CD8-positive, alpha-beta memory T cell (primary cell): ENCODE data around the gene FNDC3B. TPM values are rescaled to one million over a fixed set of nuclear protein-coding genes. Genes with fewer than 3 reads are reported as not detected.

Source experiments
- CTCF ChIA-PET: fragments of 350-600 bp; sonication (Branson Sonifier 250); formaldehyde crosslinking; loops from one replicate; lab custom pipeline; 2021; ENCODE audit warnings: antibody characterized with exemption; lab: Charles Lee
- POLR2A ChIA-PET: fragments of 350-600 bp; sonication (Branson Sonifier 250); formaldehyde crosslinking; loops from one replicate; lab custom pipeline; 2021; ENCODE audit warnings: antibody characterized with exemption; lab: Charles Lee
- DNase-seq, 5 donors: peaks; one replicate each; pipeline versions ENCODE4 v3.0.0 to v3.0.0-alpha.2; 2020 to 2022; ENCODE audit warnings: mixed read lengths in 1 of 5
- H3K27ac ChIP-seq: one replicate; pipeline ENCODE4 v1.7.0; 2013; ENCODE audit warnings: low read depth, mild to moderate bottlenecking, low read length, moderate library complexity
- H3K27me3 ChIP-seq: 2 replicates; pipeline ENCODE4 v1.7.0; 2013; ENCODE audit warnings: low read length, mild to moderate bottlenecking; ENCODE audit not compliant: insufficient read depth, poor library complexity, severe bottlenecking
- H3K36me3 ChIP-seq: 2 replicates; pipeline ENCODE4 v1.7.0; 2013; ENCODE audit warnings: mild to moderate bottlenecking, low read length, moderate library complexity; ENCODE audit not compliant: insufficient read depth
- H3K4me1 ChIP-seq: 2 replicates; pipeline ENCODE4 v1.7.0; 2013; ENCODE audit warnings: mild to moderate bottlenecking, low read length, moderate library complexity; ENCODE audit not compliant: insufficient read depth
- H3K4me3 ChIP-seq: 2 replicates; pipeline ENCODE4 v1.7.0; 2013; ENCODE audit warnings: mild to moderate bottlenecking, low read length
- H3K9me3 ChIP-seq: 2 replicates; pipeline ENCODE4 v1.7.0; 2013; ENCODE audit warnings: mild to moderate bottlenecking, low read length
- H3K27ac Mint-ChIP-seq, 8 donors: one replicate each; pipeline ENCODE4 v1.8.0; 2020 to 2021; ENCODE audit warnings: mixed read lengths in 8 of 8, mild to moderate bottlenecking in 6 of 8, inconsistent platforms in 3 of 8, moderate library complexity in 3 of 8
- H3K27me3 Mint-ChIP-seq, 2 donors: one replicate each; pipeline ENCODE4 v1.8.0; 2020 to 2021; ENCODE audit warnings: mixed read lengths in 2 of 2, mild to moderate bottlenecking in 1 of 2, moderate library complexity in 1 of 2
- H3K36me3 Mint-ChIP-seq, 3 donors: one replicate each; pipeline ENCODE4 v1.8.0; 2020 to 2021; ENCODE audit warnings: mixed read lengths in 3 of 3, inconsistent platforms in 1 of 3, mild to moderate bottlenecking in 1 of 3
- H3K4me1 Mint-ChIP-seq, 3 donors: one replicate each; pipeline ENCODE4 v1.8.0; 2020 to 2021; ENCODE audit warnings: mixed read lengths in 3 of 3, inconsistent platforms in 1 of 3, mild to moderate bottlenecking in 1 of 3
- H3K4me3 Mint-ChIP-seq, 7 donors: one replicate each; pipeline ENCODE4 v1.8.0; 2020 to 2021; ENCODE audit warnings: mixed read lengths in 7 of 7, mild to moderate bottlenecking in 6 of 7, moderate library complexity in 4 of 7, inconsistent platforms in 2 of 7
- H3K9me3 Mint-ChIP-seq, 5 donors: one replicate each; pipeline ENCODE4 v1.8.0; 2020 to 2022; ENCODE audit warnings: mixed read lengths in 5 of 5, mild to moderate bottlenecking in 3 of 5, moderate library complexity in 2 of 5, inconsistent platforms in 1 of 5
- polyA plus RNA-seq: library from polyadenylated mRNA; unstranded; fragments of 300-500 nt; fragmentation: Illumina TruSeq; gene quantifications from one replicate; pipeline ENCODE4 v1.2.3, GENCODE V29; 2021
- total RNA-seq, 2 experiments: library from RNA; stranded (reverse); gene quantifications; one replicate each; pipeline ENCODE4 v1.2.3, GENCODE V29; 2021

FNDC3B gene
- total and polyA plus RNA-seq, 3 experiments from 2014 or later, result 8.7 to 18.6 (median 17.4) TPM

DNA sequence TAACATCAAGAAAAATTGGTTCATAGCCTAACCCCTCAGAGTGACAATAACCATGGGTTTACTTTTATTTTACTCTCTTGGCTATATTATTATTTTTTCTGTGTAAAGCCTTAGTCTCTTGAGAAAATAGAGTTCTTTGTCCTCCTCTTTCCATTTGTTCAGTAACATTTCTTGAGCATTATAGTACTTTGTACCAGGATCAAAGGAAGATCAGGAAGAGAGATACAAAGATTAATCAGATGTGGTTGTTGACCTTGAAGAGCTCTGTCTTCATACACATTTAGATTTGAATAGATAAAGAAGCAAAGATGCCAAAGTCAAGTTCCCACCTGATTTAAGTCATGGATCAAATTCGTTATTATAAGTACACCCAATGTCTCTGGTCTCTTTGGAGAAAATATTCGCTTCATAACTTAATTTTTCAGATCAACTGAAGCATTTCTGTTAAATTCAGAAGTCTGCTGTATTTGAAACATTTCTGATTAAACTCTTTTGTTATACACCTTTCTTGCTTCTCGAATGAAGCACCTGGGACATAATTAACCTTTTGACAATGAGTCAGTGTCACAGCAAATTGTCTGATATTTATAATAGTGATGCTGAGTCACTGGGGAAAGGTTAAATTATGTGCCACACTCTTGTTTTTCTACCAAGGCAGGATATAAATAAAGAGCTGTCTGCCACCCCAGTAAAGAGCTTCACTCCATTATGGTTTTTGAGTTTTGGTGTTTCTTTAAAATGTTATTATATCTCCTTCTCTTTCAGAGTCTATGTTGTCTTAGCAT, 308.7 kb downstream of the FNDC3B start:
- no peaks in the 10 kb centered on the region for H3K9me3 Mint-ChIP-seq
- H3K27ac Mint-ChIP-seq, result peak overlapping the region in 1 of 8 donors; percentile 17
- CTCF ChIA-PET, result interaction anchor here (1.1 kb wide), 1 partner anchor 15 kb away, joined by 4 read pairs; no protein-coding TSS in a partner anchor
- Histone ChIP-seq H3K4me3 (no peak overlapping the region), H3K27ac (no peak overlapping the region), H3K4me1 (no peaks in the 10 kb centered on the region), H3K27me3 (no peaks in the 10 kb centered on the region), H3K9me3 (no peaks in the 10 kb centered on the region), H3K36me3 (peaks cover 21% of the 10 kb centered on the region)
- H3K36me3 Mint-ChIP-seq, result peaks cover 27 to 72% (median 28%) of the 10 kb centered on the region in 3 donors
- no peaks in the 10 kb centered on the region for H3K27me3 Mint-ChIP-seq
- no peak for DNase-seq
- H3K4me3 Mint-ChIP-seq, result no peak overlapping the region
- POLR2A ChIA-PET, result no interaction called here
- no peaks in the 10 kb centered on the region for H3K4me1 Mint-ChIP-seq

DNA sequence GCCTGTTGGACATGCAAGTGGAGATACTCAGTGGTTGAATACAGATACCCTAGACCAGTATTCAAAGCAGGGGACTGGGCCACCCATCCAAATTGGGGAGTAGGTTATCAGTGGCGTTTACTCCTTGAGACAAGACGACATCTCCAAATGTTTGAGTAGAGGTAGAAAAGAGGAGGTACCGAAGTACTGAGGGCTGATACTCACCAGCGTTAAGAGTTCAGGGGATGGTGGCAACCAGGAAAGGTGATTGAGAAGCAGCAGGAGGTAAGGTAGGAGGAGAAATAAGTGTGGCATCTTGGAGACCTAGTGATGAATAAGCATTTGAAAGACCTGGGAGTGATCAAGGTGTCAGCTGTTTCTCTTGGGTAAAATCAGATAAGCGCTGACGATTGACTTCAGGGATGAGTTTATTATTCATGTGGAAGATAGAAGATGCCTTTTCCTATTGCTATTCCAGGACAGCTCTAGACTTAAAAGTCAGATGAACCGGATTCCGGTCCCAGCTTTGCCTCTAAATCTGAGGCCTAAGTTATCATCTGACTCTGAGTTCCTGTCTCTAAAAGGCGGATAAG, 312.6 kb downstream of the FNDC3B start:
- Mint-ChIP-seq H3K36me3 (peaks cover 22 to 69% (median 36%) of the 10 kb centered on the region in 3 donors), H3K4me1 (no peaks in the 10 kb centered on the region), H3K27me3 (no peaks in the 10 kb centered on the region), H3K9me3 (no peaks in the 10 kb centered on the region), H3K27ac (peak overlapping the region in 1 of 8 donors; percentile 32), H3K4me3 (no peak overlapping the region)
- POLR2A ChIA-PET, result no interaction called here
- Histone ChIP-seq H3K27me3 (no peaks in the 10 kb centered on the region), H3K36me3 (peaks cover 17% of the 10 kb centered on the region), H3K4me1 (no peaks in the 10 kb centered on the region), H3K4me3 (no peak overlapping the region), H3K27ac (no peak overlapping the region), H3K9me3 (no peaks in the 10 kb centered on the region)
- CTCF ChIA-PET, result interaction anchor here (0.8 to 2.8 kb wide), 2 partner anchors 10 to 20 kb away, joined by 4 to 9 read pairs; no protein-coding TSS in a partner anchor
- DNase-seq, result no peak

DNA sequence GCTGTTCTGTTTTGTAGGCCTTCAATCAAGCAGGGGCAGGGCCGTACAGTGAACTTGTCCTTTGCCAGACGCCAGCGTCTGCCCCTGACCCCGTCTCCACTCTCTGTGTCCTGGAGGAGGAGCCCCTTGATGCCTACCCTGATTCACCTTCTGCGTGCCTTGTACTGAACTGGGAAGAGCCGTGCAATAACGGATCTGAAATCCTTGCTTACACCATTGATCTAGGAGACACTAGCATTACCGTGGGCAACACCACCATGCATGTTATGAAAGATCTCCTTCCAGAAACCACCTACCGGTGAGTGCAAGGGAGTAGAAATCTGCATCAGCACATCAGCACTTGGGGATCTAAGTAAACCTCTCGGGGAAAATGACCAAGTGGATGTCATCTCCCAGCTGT, 313.4 kb downstream of the FNDC3B start:
- Mint-ChIP-seq H3K27me3 (no peaks in the 10 kb centered on the region), H3K9me3 (no peaks in the 10 kb centered on the region), H3K36me3 (peaks cover 18 to 64% (median 36%) of the 10 kb centered on the region in 3 donors), H3K4me1 (no peaks in the 10 kb centered on the region), H3K4me3 (no peak overlapping the region), H3K27ac (no peak overlapping the region)
- ChIA-PET CTCF (no interaction called here), POLR2A (no interaction called here)
- Histone ChIP-seq H3K4me3 (no peak overlapping the region), H3K27me3 (no peaks in the 10 kb centered on the region), H3K27ac (no peak overlapping the region), H3K4me1 (no peaks in the 10 kb centered on the region), H3K9me3 (no peaks in the 10 kb centered on the region), H3K36me3 (peaks cover 13% of the 10 kb centered on the region)
- no peak for DNase-seq

DNA sequence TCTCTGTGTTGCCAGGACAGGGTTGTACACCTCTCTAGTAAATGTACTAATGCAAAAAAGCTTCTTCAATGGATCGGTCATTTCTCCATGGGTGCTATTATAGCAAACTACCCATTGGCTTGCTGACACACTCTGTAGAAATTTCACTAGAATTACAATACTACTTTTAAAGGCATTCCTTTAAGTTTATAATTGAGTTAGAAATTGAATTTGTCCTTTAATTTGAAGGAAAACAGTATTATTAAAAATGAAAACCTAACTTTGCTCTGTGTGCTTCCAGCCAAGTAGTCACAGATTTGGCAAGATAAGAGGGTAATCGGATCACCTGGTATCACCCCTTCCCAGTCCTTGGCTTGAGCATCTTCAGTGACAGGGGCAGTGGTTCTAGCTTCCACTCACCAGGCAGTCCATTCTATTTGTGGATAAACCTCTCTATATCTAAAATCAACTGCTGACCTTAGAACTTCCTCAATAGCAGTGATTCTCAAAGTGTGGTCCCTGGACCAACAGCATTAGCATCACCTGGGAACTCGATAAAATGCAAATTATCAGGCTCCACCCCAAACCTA, 315.6 kb downstream of the FNDC3B start:
- H3K4me3 Mint-ChIP-seq, result no peak overlapping the region
- H3K27ac Mint-ChIP-seq, result no peak overlapping the region

DNA sequence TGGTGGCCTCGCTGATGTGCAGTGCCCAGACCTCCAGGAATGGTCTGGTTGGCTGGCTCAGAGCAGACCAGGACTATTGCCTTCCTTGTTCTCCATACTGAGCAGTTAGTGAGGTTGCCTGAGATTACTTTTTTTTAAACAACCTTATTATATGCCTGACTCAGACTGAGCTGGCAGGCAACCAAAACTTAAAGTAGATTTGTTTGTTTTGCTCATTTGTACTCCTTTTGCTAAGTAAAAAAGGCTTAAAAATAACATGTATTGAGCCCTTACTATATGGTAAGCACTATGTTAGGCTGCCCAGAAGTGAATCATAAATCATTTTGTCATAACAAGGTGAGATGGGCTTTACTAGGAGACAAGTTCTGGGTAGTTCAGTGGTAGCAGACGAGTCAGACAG, 316.5 kb downstream of the FNDC3B start:
- no peaks in the 10 kb centered on the region for H3K27me3 Mint-ChIP-seq

More for the DNA sequence above, 315.6 kb downstream of the FNDC3B start:
- Mint-ChIP-seq H3K36me3 (peaks cover 17 to 53% (median 45%) of the 10 kb centered on the region in 3 donors), H3K4me1 (no peaks in the 10 kb centered on the region), H3K9me3 (peaks cover 0 to 4% (median 0%) of the 10 kb centered on the region in 5 donors), H3K27me3 (no peaks in the 10 kb centered on the region)
- CTCF ChIA-PET, result interaction anchor here (1.1 to 1.6 kb wide), 2 partner anchors 13 to 23 kb away, joined by 5 read pairs; no protein-coding TSS in a partner anchor
- Histone ChIP-seq H3K27ac (no peak overlapping the region), H3K36me3 (peaks cover 12% of the 10 kb centered on the region), H3K4me1 (no peaks in the 10 kb centered on the region), H3K27me3 (no peaks in the 10 kb centered on the region), H3K4me3 (no peak overlapping the region), H3K9me3 (no peaks in the 10 kb centered on the region)
- POLR2A ChIA-PET, result no interaction called here
- no peak for DNase-seq

DNA sequence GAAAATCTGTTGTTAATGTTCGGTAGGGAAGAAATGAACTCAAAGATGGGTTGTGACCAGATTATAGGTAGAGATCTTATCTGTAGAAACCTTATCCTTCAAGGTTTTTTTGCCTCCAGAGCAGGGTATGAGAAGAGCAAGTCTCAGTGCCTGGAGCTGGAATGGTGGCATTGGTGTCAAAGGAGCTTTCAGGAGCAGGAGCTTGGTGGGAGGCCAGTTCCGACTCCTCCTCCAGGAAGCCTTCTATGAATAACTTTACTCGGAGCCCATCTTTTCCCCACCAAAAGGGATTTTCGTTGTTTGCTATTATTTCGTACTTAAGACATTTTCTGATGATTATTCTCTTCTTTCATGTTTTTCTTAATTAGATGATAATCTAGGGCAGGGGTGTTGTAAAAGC, 317.0 kb downstream of the FNDC3B start:
- CTCF ChIA-PET, result no interaction called here
- POLR2A ChIA-PET, result no interaction called here
- Histone ChIP-seq H3K27ac (no peak overlapping the region), H3K36me3 (peaks cover 13% of the 10 kb centered on the region), H3K27me3 (no peaks in the 10 kb centered on the region), H3K9me3 (no peaks in the 10 kb centered on the region), H3K4me1 (no peaks in the 10 kb centered on the region), H3K4me3 (no peak overlapping the region)
- Mint-ChIP-seq H3K4me3 (no peak overlapping the region), H3K9me3 (peaks cover 0 to 4% (median 3%) of the 10 kb centered on the region in 5 donors), H3K27me3 (no peaks in the 10 kb centered on the region), H3K27ac (peak overlapping the region in 1 of 8 donors; percentile 43), H3K36me3 (peaks cover 24 to 55% (median 53%) of the 10 kb centered on the region in 3 donors), H3K4me1 (no peaks in the 10 kb centered on the region)
- DNase-seq, result no peak

More for the DNA sequence above, 316.5 kb downstream of the FNDC3B start:
- H3K9me3 ChIP-seq, result no peaks in the 10 kb centered on the region
- ChIA-PET POLR2A (no interaction called here), CTCF (no interaction called here)
- Mint-ChIP-seq H3K4me3 (no peak overlapping the region), H3K36me3 (peaks cover 19 to 53% (median 51%) of the 10 kb centered on the region in 3 donors), H3K9me3 (peaks cover 0 to 4% (median 0%) of the 10 kb centered on the region in 5 donors), H3K27ac (no peak overlapping the region), H3K4me1 (no peaks in the 10 kb centered on the region)
- peaks cover 12% of the 10 kb centered on the region for H3K36me3 ChIP-seq
- H3K4me1 ChIP-seq, result no peaks in the 10 kb centered on the region
- no peak overlapping the region for H3K4me3 ChIP-seq
- no peak for DNase-seq
- H3K27ac ChIP-seq, result no peak overlapping the region
- H3K27me3 ChIP-seq, result no peaks in the 10 kb centered on the region

DNA sequence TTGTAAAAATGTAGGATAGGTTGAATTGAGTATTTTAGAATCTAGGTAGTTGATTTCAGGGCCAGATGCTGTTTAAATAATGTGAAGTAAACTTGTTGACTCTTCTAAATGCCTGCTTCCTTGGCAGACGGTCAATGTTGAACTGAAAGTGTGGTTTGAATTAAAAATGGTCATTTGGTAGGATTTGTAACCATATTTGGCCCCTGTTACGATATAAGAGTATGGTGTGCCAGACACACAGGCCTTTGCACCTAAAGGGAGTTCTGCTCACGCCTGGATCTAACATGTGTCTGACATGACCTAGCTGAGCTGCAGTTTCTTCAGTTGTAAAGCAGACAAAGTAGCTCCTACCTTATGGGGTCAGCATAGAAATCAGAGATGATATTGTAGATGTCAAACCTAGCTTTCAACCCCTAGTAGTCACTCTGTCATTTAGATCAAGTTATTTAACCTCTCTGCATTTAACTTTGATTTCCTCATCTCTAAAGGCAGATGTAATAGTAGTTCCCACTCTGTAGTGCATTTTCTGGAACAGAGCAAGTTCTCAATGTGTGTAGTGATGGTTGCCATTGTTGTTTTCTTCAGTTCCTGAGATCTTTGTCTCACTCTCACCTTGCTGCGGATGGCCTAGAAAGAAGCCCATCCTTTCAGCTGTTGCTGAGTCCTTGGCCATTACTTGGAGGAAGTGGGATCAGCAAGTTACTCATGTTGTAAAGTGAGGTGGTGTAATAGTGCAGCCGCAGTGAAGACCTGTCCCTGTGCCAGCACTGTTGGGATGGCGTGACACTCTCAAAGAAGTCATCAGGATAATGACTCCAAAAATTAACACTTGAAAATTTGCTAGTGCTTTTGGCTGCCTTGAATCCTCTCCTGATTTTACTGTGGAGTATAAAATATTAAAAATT, 318.7 kb downstream of the FNDC3B start:
- no peak overlapping the region for H3K4me3 ChIP-seq
- no peaks in the 10 kb centered on the region for H3K27me3 ChIP-seq
- H3K36me3 ChIP-seq, result peaks cover 16% of the 10 kb centered on the region
- ChIA-PET CTCF (no interaction called here), POLR2A (no interaction called here)
- H3K4me1 ChIP-seq, result no peaks in the 10 kb centered on the region
- Mint-ChIP-seq H3K4me1 (no peaks in the 10 kb centered on the region), H3K27ac (no peak overlapping the region), H3K36me3 (peaks cover 17 to 54% (median 44%) of the 10 kb centered on the region in 3 donors), H3K4me3 (no peak overlapping the region), H3K27me3 (peaks cover 0 to 2% of the 10 kb centered on the region in 2 donors), H3K9me3 (peaks cover 0 to 6% (median 3%) of the 10 kb centered on the region in 5 donors)
- H3K27ac ChIP-seq, result no peak overlapping the region
- DNase-seq, result no peak
- H3K9me3 ChIP-seq, result no peaks in the 10 kb centered on the region
